ENCODE results near the gene SUPT5H. TPM values are rescaled to one million over a fixed set of nuclear protein-coding genes. Genes with fewer than 3 reads are reported as not detected.

Gene SUPT5H
- total RNA-seq, 1 donor from 2014 or later, result 200 TPM

- POLR2A ChIA-PET, result interaction anchor here (0.6 to 6.9 kb wide), 13 partner anchors 9 to 1180 kb away, joined by 3 to 213 read pairs (median 4); partner anchors contain the start of genes GMFG, MED29, PAF1 and RPS16
- DNase-seq, result no peak
- intact Hi-C loops (cut with micrococcal nuclease), result loop anchor here (5.0 kb wide), 1 partner anchor 555 kb away; no protein-coding TSS in a partner anchor
- Mint-ChIP-seq H3K4me3 (peak overlapping the region; percentile 89), H3K36me3 (ENCODE audit: low read depth) (peaks cover 34% of the 10 kb centered on the region), H3K9me3 (no peaks in the 10 kb centered on the region), H3K4me1 (peaks cover 64% of the 10 kb centered on the region), H3K27ac (peak overlapping the region; percentile 91), H3K27me3 (peaks cover 4% of the 10 kb centered on the region)
- no peak for ATAC-seq (ENCODE audit: low read depth)
- TF ChIP-seq CTCF (IDR thresholded peaks at IDR 0.05), result no peak
- CTCF ChIA-PET, result interaction anchor here (3.7 kb wide), 1 partner anchor 9 kb away, joined by 39 read pairs; no protein-coding TSS in a partner anchor
Observed at GRCh38 chr19:39407410-39407659, 38.0 kb upstream of the SUPT5H start.

GRCh38 chr19:39407660-39408391 is 37.6 kb upstream of the SUPT5H start:
- peaks cover 59% of the 10 kb centered on the region for H3K4me1 Mint-ChIP-seq
- ChIA-PET CTCF (interaction anchor here (3.7 kb wide), 1 partner anchor 10 kb away, joined by 39 read pairs; no protein-coding TSS in a partner anchor), POLR2A (interaction anchor here (0.7 to 6.9 kb wide), 10 partner anchors 9 to 125 kb away, joined by 3 to 213 read pairs (median 6); partner anchors contain the start of genes EID2B, GMFG, MED29 and PAF1)
- no peaks in the 10 kb centered on the region for H3K9me3 Mint-ChIP-seq
- H3K36me3 Mint-ChIP-seq (ENCODE audit: low read depth), result peaks cover 34% of the 10 kb centered on the region
- DNase-seq, result peak; percentile 60
- no peak for ATAC-seq (ENCODE audit: low read depth)
- no peak for TF ChIP-seq CTCF (IDR thresholded peaks at IDR 0.05)
- intact Hi-C loops (cut with micrococcal nuclease), result loop anchor here (5.0 kb wide), 1 partner anchor 556 kb away; no protein-coding TSS in a partner anchor
- peak overlapping the region; percentile 89 for H3K4me3 Mint-ChIP-seq
- peak overlapping the region; percentile 91 for H3K27ac Mint-ChIP-seq
- H3K27me3 Mint-ChIP-seq, result peaks cover 4% of the 10 kb centered on the region

- no peak for TF ChIP-seq CTCF (IDR thresholded peaks at IDR 0.05)
- DNase-seq (peak; percentile 37), ATAC-seq (ENCODE audit: low read depth) (no peak)
- peaks cover 59% of the 10 kb centered on the region for H3K4me1 Mint-ChIP-seq
- intact Hi-C loops (cut with micrococcal nuclease), result loop anchor here (5.0 kb wide), 1 partner anchor 556 kb away; no protein-coding TSS in a partner anchor
- ChIA-PET POLR2A (interaction anchor here (0.7 to 6.9 kb wide), 10 partner anchors 10 to 124 kb away, joined by 3 to 213 read pairs (median 6); partner anchors contain the start of genes EID2B, GMFG, MED29 and PAF1), CTCF (interaction anchor here (3.7 kb wide), 1 partner anchor 10 kb away, joined by 39 read pairs; no protein-coding TSS in a partner anchor)
- no peaks in the 10 kb centered on the region for H3K9me3 Mint-ChIP-seq
- peaks cover 4% of the 10 kb centered on the region for H3K27me3 Mint-ChIP-seq
- peaks cover 34% of the 10 kb centered on the region for H3K36me3 Mint-ChIP-seq (ENCODE audit: low read depth)
- H3K27ac Mint-ChIP-seq, result peak overlapping the region; percentile 91
- peak overlapping the region; percentile 89 for H3K4me3 Mint-ChIP-seq
Observed at GRCh38 chr19:39408392-39409207, 36.8 kb upstream of the SUPT5H start.

- Mint-ChIP-seq H3K4me1 (peaks cover 60% of the 10 kb centered on the region), H3K27ac (peak overlapping the region; percentile 98), H3K4me3 (peak overlapping the region; percentile 89), H3K9me3 (no peaks in the 10 kb centered on the region), H3K36me3 (ENCODE audit: low read depth) (peaks cover 42% of the 10 kb centered on the region), H3K27me3 (peaks cover 4% of the 10 kb centered on the region)
- ChIA-PET POLR2A (interaction anchor here (0.6 to 6.9 kb wide), 7 partner anchors 11 to 769 kb away, joined by 3 to 213 read pairs (median 4); partner anchors contain the start of genes MED29, PAF1, RPS16 and SUPT5H), CTCF (interaction anchor here (3.7 kb wide), 1 partner anchor 11 kb away, joined by 39 read pairs; no protein-coding TSS in a partner anchor)
- intact Hi-C loops (cut with micrococcal nuclease), result loop anchor here (1.0 to 5.0 kb wide), 2 partner anchors 7 to 557 kb away; no protein-coding TSS in a partner anchor
- ATAC-seq (ENCODE audit: low read depth) (peak; percentile 3), DNase-seq (peak; percentile 76)
- TF ChIP-seq CTCF (IDR thresholded peaks at IDR 0.05), result no peak
Observed at GRCh38 chr19:39409208-39410016, 36.0 kb upstream of the SUPT5H start.
